SK-N-DZ (cell line): ENCODE results near the gene CCDC47.
A peak's percentile ranks its signal among the peaks of the same experiment; 100 is the strongest.

Source experiments
- DNase-seq: peaks from one replicate; pipeline ENCODE4 v3.0.0-alpha.2; 2015; ENCODE audit warnings: low spot score

Gene CCDC47

GRCh38 chr17:63698886-63699637 is 74.3 kb downstream of the CCDC47 start:
- peak; percentile 69 for DNase-seq

GRCh38 chr17:63698381-63698885 is 75.0 kb downstream of the CCDC47 start:
- DNase-seq, result no peak

GRCh38 chr17:63697341-63698286 is 75.8 kb downstream of the CCDC47 start:
- peak; percentile 66 for DNase-seq

- peak; percentile 72 for DNase-seq
Observed at GRCh38 chr17:63696381-63696961, 76.9 kb downstream of the CCDC47 start.

- DNase-seq, result no peak
Observed at GRCh38 chr17:63695889-63696288, 77.5 kb downstream of the CCDC47 start.
